Measurements from ENCODE around the gene HS6ST2.

HS6ST2 gene

DNA sequence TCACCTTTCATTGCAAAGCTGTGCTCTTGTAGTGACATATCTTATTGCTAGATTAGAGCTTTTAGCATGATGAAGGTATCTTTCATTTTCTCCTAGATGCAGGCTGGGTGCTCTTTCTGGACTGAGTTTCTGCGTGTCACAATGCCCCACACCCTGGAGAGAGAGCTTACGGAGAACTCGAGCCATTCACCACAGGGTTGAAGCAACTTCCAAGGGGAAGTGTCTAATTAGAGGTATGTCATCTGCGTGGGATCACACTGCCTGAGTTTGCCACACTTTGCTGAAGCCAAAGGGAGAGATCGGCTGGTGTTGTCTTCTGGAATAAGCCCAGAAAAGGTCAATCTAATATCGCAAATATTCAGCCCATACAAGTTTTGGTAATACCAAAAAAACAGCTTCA, 290.3 kb downstream of the HS6ST2 start:
- ATAC-seq, result no peak

DNA sequence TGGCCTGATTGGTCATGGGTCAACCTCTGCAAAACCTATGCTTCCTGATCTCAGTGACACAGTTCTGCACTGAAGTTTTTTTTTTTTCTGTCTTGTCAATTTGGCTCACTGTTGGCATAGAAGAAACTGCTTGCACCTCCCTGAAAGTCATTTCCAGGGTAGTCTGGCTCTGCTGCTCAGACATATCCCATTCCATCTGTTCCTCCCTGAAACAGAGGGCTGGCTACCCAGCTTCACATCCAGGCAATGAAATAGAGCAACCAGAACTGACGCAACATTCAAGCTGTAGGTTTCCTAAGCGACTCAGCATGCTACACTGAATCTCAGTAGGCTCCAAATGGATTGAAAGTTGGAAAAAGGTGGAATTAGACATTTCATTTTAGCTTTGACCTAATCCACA, 292.8 kb downstream of the HS6ST2 start:
- no peak for ATAC-seq

DNA sequence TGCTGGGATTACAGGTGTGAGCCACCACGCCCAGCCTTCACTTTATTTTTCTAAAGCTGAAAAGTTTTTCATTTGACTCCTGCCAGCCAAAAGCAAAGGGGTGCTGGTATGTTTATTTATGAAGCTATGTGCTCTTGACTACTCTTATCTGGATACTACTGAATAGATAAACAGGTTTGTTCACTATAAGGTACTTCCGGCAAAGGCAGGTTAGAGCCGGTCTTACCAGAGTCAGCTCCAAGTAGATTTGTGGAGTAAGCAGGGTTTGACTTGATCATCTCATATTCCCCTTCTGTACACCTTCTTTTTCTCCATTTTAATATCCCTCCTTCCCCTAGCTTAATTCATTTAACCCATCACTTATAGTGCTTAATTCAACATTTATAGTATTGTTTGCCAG, 294.2 kb downstream of the HS6ST2 start:
- no peak for ATAC-seq

DNA sequence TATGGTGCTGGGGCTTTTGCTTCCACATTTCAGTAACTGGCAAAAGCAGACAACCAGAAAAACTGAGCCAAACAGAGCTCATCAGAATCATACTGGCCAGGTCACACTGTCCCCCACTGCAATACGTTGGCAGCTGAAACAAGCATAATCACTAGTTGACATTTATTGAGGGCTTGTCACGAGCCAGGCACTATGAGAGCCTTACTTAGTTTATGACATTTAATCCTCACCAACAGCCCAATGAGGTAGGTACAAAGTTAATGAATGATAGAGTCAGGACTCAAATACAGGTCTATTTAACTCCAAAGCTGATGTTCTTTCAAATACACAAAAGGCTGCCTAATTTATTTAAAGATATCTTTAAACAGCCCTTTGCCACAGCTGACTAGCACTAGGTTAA, 295.6 kb downstream of the HS6ST2 start:
- no peak for ATAC-seq

DNA sequence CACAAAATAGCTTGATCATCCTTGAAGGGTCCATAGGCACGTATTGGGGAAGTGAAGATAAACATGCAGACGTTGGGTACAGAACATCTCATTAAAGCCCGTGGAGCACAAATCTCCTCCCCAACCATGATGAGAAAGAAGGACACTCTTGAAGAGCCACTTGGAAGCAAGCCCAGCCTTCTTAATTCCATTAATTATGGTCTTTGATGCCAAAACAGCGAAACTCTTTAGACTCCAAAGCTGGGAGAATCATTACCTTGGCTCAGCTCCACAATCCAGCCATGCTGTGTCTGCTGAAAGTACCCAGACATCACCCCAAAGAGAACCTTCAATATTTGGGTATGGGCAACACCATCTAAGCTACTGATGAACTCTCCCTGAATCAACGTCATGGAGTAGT, 300.6 kb downstream of the HS6ST2 start:
- ATAC-seq, result no peak

DNA sequence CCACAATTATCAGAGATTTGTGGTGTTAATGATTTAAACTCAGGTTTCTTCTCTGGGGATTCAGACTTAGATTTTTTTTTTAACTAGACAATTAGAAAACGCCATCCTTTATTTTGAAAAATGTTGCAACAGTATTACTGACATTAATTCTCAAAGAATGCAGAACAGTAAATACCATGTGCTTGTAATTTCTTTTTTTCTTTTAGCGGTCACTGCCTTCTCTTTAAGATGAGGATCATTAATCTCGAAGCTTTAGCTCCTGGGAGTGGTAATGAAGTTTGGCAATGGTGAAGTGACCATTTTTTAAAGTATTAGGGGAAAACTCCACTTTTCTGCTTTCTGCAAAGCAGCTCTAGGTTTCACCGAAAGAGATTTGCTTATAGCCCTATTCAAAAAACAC, 305.6 kb downstream of the HS6ST2 start:
- no peak for ATAC-seq

DNA sequence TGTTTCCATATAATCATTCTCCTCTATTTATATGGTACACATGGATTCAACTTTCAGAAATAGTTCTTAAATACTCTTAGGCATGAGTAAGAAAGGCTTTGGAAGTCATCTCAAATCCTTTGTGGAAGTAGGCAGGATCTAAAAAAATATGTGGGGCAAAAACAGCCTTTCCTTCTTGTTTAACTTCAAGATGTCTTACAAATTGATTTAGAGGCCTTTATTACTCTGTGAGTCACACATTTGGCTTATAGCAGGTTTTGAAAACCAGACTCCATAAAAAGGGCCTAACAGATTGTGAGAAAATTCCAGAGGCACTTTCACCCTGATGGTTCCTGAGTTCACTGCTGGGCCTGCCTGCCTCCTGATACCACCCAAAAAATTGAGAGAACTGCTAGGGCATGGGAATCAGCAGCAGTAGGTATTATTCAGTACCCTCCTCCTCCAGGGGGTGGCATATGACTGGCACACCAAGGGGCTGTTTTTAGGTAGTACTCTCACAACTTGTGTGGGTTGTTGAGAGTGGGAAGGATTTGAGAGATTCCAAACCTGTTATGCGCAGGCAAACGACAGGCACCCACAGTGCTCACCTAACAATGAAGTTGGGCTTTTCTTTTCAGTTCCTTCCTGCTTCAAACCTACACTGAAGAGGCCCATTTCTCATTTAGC, 306.9 kb downstream of the HS6ST2 start:
- ATAC-seq, result no peak

DNA sequence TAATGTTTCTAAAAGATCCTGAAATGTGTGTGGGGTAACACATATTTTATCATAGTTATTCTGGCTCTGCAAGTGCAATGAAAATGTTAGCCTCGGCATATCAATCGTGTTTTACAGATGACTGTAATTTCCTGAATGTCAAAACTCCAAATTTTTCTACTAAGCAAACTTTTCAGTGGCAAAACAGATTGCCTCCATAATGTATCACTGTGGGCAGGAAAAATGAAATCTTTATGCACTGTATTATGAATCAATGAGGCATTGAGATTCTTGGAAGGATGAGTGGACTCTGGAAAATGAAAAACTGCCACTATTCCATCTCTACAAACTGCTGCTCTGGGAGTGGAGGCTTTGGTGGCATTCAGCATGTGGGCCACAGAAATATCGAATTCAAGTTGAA, 309.5 kb downstream of the HS6ST2 start:
- no peak for ATAC-seq

DNA sequence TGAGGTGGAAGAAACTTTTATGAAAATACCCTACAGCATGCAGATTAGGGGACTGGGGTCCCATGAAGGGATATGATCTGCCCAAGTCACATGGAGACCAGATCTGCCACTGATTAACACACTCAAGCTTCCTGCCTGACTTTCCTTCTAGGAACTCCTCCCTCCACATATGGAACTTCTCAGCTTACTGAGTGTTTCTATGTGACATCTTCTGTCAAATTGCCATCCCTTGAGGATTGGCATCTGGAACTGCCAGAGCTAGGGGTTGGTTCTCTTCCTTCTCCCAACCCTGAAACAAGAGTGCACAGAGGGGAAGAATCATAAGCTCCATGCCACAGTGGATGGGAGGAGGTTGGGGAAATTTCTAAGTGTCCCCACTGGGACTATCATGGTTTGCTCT, 319.0 kb downstream of the HS6ST2 start:
- ATAC-seq, result no peak

DNA sequence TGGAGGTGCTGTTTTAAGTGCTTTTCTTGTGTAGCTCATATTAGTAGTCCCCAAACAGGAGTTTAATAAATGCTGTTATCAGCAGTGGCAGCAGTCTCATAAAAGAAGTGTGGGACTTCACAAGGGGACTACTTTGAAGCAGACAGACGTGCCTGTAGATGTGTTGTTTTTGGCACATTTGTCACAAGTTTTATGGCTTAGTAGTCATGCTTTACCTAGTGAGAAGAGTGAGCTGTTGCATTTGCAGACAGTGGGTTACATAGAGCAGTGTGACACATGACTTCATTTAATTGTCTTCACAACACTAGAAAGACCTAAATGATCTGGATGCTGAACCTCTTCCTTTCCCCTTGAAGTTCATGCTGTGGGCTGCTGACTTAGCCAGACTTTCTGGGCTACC, 320.1 kb downstream of the HS6ST2 start:
- no peak for ATAC-seq

DNA sequence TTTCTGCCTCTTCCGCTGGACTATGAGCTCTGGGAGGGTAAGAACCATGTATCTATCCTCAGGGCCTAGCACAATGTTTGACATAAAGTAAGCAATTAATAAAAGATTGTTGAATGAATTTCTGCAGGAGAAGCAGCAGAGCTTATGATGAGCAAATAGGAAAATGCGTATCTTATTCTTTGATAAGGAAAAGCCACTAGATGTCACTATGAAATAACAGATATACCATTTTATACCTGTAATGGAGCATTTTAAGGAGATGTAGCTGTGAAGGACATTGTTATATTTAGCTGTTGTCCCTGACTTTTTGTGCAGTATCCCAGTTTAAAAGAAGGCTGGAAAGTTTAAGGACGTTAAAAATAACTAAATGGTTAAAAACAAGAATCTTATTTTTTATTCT, 322.3 kb downstream of the HS6ST2 start:
- no peak for ATAC-seq

DNA sequence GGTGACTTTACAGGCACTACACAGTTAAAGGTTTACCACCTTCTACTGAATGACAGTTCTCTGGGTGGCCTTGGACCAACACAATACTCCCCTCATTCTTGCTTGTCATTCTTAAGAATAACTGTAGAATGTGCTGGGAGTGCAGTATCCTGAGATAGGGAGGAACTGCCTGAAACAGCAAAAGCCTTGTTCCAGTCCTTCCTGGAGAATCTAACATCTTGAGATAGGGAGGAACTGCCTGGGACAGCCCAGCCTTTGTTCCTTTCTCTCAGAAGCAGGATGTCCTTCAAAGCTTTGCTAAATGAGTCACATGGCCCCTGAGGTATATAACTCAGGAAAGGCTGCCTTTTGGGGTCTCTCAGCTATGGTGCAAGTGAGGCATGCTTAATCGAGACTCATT, 323.9 kb downstream of the HS6ST2 start:
- no peak for ATAC-seq

DNA sequence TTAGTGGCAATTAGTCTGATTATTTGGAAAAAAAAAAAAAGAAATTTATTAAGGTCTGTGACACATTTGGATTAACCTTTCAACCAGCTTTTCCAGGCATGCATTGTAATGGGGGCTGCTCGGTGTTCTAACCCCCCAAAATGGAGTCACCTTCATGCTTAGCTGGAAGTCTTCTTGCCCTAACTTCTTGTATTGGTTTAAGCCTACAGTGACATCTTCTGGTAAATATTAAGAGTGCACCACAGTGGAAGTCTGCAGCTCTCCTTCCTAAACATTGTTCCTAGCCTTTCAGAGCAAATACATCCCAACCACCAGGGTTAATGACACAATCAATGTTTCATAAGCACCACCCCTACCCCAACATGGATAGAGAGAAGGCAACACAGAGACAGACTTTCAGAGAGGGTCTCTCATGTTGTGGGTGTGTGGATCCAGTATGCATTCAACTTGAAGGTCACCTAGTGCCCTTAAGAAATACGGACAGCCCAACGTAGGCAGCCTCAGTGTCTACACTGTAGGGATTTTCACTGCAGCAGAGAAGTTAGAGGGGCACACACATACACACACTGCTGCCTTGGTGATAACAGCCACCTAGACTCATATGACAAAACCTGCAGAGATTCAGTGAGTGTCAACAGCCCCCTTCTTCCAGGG, 326.7 kb downstream of the HS6ST2 start:
- no peak for ATAC-seq

DNA sequence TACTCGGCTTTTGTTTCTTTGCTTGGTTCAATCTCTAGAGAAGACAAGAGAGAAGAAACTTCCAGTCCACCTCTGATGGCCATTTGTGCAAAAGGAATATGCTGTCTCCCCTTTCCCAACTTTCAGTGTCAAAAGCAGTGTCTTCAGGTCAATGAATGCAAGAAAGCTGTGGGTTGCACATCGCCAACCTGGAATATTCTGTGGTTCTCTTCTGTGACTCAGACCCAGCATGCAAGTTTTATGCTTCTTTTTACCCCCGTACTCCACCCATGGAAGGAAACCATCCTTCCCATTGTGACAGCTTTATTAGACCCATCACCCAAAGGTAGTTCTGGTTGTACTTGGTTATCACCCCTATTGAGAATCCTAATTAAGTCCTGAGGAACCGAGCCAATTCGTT, 334.0 kb downstream of the HS6ST2 start:
- no peak for ATAC-seq

DNA sequence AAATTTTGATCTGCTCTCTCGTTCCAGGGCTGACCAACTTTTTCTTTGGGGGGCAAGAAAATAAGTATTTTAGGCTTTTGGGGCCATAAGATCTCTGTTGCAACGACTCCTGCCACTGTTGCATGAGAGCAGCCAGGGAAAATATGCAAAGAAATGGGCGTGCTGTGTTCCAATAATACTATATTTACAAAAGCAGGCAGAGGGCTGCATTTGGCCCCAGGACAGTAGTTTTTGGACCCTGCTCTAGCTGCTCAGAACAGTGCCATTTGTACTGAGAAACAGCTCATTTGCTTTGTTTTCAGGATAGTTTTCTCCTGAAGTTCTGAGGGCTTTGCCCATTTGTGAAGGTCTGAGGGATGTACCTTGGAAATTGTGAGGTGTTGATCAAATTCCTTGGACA, 334.5 kb downstream of the HS6ST2 start:
- no peak for ATAC-seq

DNA sequence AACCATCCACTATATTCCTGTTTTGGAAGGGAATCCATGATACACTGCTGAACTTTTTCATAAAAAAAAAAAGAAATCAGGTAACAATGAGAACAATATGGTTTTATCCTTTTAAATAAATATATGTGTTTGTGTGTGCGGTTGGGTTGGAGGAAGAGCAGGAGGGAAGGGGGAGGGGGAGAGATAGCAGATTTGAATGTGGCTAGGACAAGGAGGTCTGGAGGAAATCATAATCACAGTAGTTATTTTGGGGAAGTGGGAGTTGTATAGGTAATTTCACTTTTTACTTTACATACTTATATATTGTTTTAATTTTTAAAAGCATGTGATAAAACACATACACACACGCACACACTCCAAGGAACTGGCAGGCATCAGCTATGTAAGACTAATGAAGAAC, 335.1 kb downstream of the HS6ST2 start:
- ATAC-seq, result no peak

DNA sequence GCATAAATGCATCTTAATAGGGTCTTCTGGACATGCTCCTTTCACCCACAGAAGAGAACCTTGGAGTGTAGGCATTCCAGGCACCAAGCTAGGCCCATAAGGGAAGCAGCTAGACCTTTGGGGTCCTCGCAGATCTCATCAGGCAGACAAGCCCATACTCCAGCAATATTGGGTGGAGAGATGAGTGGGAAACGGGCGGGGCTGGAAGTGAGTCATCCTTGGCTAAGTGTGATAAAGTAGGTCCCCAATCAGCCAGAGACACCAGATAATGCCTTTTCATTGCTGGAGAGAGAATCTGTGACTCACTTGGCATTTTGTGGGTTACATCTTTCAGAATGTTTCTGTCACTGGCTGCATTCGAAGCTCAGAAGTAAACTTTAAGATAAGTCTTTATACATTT, 336.3 kb downstream of the HS6ST2 start:
- ATAC-seq, result peak; percentile 79 to 83

DNA sequence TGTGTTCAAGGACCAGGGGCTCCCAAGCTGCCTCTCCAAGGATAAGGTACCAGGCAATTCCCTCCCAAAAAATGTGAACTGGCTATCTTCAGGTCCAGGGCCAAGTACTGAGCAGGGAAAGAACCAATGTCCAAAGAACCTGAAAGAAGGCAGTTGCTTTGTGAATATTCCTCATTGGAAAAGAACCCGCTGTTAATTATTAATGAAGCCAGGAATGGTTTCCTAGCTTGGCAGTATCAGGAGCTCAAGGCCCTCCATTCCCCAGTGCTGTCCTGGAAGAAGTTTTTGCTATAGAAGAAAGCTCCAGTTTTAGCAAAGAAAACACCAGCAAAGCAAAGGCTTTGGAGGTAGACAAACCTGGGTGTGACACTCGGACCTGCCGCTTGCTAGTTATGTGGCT, 339.6 kb downstream of the HS6ST2 start:
- no peak for ATAC-seq

DNA sequence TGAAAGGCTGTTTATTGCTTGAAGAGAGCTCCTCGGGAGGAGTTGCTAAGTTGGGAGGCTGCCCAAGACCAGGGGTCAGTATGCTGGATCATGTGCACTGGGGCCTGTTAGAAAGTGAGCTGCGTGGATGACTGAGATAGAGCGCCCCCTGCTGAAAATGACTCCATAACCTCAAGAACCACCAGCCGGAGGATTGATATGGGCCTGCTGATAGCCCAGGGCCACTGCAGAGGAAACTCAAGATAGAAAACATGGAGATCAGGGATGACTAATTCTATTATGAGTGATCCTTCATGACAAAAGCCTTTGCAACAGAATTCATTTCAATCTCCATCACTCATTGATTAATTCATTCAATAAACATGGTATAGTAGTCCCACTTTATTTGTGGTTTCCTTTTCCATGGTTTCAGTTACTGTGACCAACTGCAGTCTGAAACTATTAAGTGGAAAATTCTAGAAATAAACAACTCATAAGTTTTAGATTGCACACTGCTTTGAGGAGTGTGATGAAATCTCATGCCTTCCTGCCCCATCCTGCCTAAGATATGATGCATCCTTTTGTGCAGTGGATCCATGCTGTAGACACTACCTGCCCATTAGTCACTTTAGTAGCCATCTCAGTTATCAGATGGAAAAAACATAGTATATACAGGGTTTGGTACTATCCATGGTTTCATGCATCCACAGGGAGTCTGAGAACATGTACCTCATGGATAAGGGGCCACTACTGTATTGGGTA, 342.9 kb downstream of the HS6ST2 start:
- ATAC-seq, result peak in 1 of 2 donors; percentile 45

DNA sequence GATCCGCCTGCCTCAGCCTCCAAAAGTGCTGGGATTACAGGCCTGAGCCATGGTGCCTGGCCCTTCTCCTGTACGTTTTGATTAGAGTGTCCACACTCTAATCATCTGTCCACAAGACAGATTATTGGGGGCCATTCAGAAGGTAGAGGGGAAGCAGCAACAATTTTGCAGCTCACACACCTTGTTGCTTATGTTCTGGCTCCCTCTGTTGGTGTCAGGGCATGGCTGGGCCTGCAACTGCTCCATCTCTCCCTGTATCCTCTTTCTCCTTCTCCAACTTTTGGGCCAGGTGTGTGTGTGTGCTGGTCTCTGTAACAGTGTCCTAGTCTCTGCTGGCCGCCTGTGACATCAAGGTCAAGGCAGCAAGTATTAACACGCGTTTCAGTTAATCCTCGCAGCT, 344.1 kb downstream of the HS6ST2 start:
- no peak for ATAC-seq

DNA sequence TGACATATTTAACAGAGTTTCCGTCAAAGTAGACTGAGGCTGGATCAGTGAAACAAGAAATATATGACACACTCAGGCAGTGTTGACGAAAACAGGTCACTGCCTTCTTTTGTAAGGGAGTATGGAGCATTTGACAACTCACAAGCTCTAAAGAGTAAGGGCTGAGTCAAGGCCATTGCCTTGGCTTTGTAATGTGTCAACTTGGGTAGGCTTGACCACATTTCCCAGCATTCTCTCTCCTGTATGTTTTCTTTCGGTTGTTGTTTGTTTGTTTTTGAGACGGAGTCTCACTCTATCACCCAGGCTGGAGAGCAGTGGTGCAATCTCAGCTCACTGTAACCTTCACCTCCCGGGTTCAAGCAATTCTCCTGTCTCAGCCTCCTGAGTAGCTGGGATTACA, 344.6 kb downstream of the HS6ST2 start:
- ATAC-seq, result no peak

DNA sequence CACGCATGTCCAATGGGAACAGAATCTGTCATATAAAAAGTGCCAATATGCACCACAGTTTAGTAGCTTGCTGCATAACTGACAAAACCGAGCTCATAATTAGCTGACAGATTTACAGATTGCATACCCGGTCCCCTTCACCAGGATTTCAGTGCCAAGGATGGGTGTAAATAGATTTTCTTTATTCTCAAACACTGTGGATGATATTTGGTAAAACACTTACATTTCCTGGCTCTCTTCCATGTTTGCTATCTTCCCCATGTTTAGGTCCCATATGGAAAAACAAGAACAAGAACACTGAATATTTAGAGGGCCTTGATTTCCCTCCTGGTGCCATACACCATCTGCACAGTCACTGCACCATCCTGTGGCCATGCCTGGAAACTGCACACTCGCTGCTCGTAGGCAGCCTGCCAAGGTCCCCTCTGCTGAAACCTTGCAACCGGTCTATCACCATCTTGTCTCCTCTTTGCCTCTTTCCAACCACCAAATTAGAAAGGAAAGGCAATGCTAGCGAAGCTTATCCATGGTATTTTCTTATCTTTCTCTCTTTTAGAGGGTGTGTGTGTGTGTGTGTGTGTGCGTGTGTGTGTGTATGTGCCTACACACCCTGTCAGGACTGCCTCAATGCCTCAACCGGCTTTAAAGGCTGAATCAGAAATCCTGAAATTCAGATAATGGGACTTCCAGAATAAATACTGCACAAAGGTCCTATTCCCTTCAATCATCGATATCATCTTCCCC, 345.4 kb downstream of the HS6ST2 start:
- no peak for ATAC-seq

DNA sequence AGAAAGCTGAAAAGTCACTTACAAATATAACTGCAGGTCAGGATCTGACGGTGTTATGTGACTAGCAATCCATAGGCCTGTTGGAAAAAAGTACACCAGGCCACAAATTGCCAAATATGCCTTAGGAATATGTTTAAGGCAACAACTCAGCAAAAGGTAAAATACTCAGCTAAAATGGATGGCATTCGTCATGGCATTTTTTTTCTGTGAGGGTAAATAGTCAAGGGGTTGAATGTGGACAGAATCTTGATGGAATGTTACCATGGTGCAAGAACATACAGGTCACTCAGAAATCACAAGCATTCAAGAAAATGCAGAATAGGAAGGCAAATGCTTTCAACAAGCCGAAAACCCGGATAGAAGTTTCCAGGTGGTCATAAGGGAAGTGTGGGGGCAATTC, 347.9 kb downstream of the HS6ST2 start:
- no peak for ATAC-seq
